ENCODE measurements around the gene SEC24D.

The SEC24D gene

DNA sequence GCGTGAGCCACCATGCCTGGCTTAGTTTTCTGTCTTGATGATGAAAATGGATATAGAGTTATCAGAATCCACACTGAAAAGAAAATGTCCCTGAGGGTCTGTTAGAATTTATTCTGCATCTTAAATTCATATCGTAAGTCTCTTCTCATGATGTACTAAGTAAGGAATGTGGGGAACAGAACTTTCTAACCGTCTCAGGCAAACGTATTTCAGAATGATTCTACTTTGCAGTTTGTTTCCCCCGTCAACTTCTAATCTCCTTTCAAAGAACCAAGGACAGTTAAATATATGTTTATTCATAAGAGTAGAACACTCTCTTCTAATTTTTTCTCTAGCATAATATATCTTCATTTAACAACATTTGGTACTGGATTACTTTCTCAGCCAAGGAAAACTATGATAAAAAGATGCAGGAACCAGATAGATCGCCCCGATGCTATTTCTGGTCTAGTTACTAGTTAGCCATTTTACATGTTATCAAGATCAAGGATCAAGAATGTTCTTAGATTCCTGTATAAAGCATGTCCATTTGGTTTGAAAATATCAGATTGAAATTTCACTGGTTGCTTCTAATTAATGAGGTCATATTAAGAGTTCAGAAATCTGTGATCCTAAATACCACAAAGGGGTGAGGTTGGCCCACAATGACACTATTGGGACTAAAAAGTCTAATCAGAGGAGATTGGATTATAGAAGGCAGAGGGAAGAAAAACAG lies 101.3 kb downstream of the SEC24D start:
- no peak overlapping the region for H3K4me3 ChIP-seq (ENCODE audit: low read depth, low read length)
- TF ChIP-seq, protein P1, sequence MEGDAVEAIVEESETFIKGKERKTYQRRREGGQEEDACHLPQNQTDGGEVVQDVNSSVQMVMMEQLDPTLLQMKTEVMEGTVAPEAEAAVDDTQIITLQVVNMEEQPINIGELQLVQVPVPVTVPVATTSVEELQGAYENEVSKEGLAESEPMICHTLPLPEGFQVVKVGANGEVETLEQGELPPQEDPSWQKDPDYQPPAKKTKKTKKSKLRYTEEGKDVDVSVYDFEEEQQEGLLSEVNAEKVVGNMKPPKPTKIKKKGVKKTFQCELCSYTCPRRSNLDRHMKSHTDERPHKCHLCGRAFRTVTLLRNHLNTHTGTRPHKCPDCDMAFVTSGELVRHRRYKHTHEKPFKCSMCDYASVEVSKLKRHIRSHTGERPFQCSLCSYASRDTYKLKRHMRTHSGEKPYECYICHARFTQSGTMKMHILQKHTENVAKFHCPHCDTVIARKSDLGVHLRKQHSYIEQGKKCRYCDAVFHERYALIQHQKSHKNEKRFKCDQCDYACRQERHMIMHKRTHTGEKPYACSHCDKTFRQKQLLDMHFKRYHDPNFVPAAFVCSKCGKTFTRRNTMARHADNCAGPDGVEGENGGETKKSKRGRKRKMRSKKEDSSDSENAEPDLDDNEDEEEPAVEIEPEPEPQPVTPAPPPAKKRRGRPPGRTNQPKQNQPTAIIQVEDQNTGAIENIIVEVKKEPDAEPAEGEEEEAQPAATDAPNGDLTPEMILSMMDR (IDR thresholded peaks at IDR 0.05; ENCODE audit: borderline replicate concordance, insufficient read depth, low read depth, low read length): no peak

DNA sequence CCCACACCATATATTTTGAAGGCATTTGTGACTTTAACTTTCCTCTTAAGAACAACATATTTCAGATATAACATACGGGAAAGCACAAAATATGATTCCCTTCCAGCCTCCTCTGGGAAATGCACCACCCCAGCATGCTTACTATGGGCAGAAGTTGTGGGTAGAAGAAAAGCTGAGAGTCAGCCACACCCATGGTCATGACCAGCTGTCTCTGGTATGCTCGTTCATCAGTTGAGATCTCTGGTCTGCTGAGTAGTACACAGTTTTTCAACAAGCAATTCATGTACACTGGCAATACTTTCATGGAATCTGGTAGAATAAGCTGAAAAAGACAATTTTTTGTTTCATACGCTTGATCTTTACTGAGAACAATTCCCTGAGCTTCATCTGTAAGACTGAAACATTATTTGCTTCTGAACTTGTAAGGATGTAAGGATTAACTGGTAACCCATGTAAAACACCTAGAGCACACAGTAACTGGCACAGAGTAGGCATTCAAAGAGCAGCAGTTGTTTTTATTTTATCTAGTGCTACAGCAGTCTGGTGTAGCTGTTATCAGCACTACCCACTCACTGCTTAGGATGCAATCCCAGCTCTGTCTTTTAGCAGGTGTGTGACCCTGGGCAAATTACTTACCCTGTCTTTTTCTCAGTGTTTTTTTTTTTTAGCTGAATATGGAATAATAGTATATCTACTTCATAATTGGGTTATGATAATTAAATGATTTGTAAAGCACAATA lies 103.2 kb downstream of the SEC24D start:
- TF ChIP-seq, protein P1 (IDR thresholded peaks at IDR 0.05; ENCODE audit: borderline replicate concordance, insufficient read depth, low read depth, low read length): no peak
- no peak overlapping the region for H3K4me3 ChIP-seq (ENCODE audit: low read depth, low read length)

DNA sequence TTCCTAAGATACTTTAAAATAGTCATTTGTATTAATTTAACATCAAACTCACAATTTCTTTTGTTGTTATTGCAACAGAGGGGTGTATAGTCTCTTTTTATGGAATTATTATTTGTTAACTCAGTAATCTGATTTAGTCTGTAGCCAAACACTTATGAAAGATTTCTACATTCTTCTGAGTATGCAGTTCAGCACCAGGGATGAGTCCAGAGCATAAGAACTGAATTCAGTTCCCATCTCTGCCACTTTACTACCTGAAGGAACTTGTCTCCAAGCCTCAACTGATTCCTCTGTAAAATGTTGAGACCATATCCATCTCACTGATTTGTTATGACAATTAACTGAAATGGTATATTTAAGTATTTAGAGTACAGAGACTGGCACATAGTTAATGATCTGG lies 105.2 kb downstream of the SEC24D start:
- TF ChIP-seq, protein P1 (IDR thresholded peaks at IDR 0.05; ENCODE audit: borderline replicate concordance, insufficient read depth, low read depth, low read length): no peak
- H3K4me3 ChIP-seq (ENCODE audit: low read depth, low read length): no peak overlapping the region

GRCh38 chr4:118729287-118730286 lies 106.3 kb downstream of the SEC24D start:
- no peak overlapping the region for H3K4me3 ChIP-seq (ENCODE audit: low read depth, low read length)
- TF ChIP-seq, protein P1 (IDR thresholded peaks at IDR 0.05; ENCODE audit: borderline replicate concordance, insufficient read depth, low read depth, low read length): no peak

DNA sequence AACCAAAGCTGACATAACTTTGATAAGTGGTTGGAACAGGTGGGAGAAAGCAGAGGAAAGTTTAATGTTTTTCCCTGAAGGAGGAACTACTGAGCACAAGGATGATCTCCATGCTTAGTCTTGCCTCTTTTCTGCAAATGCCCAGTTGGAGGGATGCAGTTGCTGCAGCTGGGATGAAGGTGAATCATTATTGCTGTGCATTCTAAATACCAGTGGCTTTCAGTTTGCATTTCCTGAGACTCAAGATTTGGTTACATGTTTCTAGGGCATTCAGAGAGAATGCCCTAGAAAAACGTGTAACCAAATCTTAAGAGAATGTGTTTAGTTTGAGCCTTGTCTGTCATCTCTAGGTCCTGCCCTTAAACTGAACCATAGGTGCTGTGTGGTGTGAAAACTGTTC lies 108.6 kb downstream of the SEC24D start:
- no peak overlapping the region for H3K4me3 ChIP-seq (ENCODE audit: low read depth, low read length)
- TF ChIP-seq, protein P1 (IDR thresholded peaks at IDR 0.05; ENCODE audit: borderline replicate concordance, insufficient read depth, low read depth, low read length): no peak

- TF ChIP-seq, protein P1 (IDR thresholded peaks at IDR 0.05; ENCODE audit: borderline replicate concordance, insufficient read depth, low read depth, low read length): no peak
These were observed 112.6 kb downstream of the SEC24D start for GRCh38 chr4:118723369-118723768.

More at GRCh38 chr4:118723369-118723768, 112.6 kb downstream of the SEC24D start:
- no peak overlapping the region for H3K4me3 ChIP-seq (ENCODE audit: low read depth, low read length)

All from GM12875 (cell line).